22Rv1 (cell line): ENCODE data around the gene TMEM170A.
"Not testable (repeated sequence)": the region's sequence is repeated elsewhere in the genome, so short reads cannot be mapped to it uniquely, and the experiment has no call there.

Experiments
- H3K27ac ChIP-seq: fragments of 450-650 bp; 2 replicates; pipeline ENCODE4 v1.5.1; 2017
- ZFX ChIP-seq: fragments of 450-650 bp; IDR thresholded peaks from 2 replicates; pipeline ENCODE4 v1.6.1; 2017; ENCODE audit warnings: antibody characterized with exemption, borderline replicate concordance
- TF ChIP-seq, protein P1 (sequence below): fragments of 450-650 bp; IDR thresholded peaks from 2 replicates; pipeline ENCODE4 v1.5.1; 2017; ENCODE audit warnings: mild to moderate bottlenecking

TMEM170A gene

GRCh38 chr16:75457485-75458021 is 6.9 kb downstream of the TMEM170A start:
- no peak overlapping the region for H3K27ac ChIP-seq

DNA sequence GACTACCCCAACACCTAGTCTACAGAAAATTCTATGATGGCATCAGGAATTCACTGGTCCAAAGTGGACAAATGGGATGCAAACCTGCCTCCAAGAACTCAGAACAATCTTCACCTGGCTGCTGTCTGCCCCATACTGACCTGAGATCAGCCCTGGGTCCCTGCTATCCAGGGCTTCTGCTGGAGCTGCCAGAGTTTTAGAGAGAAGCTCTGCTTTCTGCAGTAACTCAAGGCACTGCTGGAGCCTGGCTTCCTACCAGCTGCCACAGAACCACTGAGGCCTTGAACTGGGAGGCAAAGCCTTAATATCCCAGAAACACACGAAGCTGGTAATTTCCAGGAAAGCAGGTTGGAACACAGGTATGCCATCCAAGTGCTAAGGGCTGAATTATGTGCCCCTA is 7.5 kb downstream of the TMEM170A start:
- no peak overlapping the region for H3K27ac ChIP-seq
- TF ChIP-seq ZFX, result no peak
- TF ChIP-seq, protein P1, sequence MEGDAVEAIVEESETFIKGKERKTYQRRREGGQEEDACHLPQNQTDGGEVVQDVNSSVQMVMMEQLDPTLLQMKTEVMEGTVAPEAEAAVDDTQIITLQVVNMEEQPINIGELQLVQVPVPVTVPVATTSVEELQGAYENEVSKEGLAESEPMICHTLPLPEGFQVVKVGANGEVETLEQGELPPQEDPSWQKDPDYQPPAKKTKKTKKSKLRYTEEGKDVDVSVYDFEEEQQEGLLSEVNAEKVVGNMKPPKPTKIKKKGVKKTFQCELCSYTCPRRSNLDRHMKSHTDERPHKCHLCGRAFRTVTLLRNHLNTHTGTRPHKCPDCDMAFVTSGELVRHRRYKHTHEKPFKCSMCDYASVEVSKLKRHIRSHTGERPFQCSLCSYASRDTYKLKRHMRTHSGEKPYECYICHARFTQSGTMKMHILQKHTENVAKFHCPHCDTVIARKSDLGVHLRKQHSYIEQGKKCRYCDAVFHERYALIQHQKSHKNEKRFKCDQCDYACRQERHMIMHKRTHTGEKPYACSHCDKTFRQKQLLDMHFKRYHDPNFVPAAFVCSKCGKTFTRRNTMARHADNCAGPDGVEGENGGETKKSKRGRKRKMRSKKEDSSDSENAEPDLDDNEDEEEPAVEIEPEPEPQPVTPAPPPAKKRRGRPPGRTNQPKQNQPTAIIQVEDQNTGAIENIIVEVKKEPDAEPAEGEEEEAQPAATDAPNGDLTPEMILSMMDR, result no peak

More at GRCh38 chr16:75457485-75458021, 6.9 kb downstream of the TMEM170A start:
- no peak for TF ChIP-seq ZFX
- TF ChIP-seq, protein P1, result no peak

DNA sequence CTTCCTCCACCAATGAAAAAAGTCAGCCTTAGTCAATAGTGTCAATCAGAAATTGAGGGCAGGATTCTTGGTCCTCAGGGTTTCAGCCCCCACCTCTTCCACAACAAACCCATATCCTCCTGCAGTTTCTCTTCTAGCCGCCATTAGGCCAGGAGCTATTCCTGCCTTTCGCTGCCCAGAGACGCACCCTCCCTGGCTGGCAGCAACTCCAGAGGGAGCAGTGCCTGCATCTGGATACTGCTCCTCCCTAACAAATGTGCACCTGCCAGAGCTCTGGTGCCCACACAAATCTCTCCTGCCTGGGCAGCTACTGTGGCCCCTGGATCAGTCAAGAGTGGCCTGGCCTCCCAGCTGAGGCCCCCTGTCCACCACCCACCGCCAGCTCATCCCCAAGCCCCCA is 8.0 kb downstream of the TMEM170A start:
- H3K27ac ChIP-seq, result not testable (repeated sequence)

DNA sequence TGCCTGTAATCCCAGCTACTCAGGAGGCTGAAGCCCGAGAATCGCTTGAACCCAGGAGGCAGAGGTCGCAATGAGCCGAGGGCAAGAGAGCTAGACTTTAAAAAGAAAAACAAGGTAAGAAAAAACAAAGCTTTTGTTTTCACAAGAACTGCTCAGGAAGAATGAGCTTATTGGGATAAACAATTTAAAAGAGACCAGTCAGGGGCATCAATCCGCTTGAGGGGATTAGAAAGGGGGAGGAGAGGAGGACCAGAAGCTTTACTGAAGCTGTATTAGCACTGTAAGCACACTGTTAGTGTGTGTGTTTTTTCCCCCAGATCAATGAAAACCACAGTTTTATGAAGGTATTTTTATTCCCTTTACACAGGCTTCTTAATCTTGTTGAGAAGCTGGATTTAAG is 8.8 kb downstream of the TMEM170A start:
- TF ChIP-seq, protein P1, result no peak
- no peak for TF ChIP-seq ZFX
- no peak overlapping the region for H3K27ac ChIP-seq

GRCh38 chr16:75452464-75453190 is 11.9 kb downstream of the TMEM170A start:
- no peak overlapping the region for H3K27ac ChIP-seq
- TF ChIP-seq, protein P1, result no peak
- TF ChIP-seq ZFX, result no peak

- no peak overlapping the region for H3K27ac ChIP-seq
- TF ChIP-seq ZFX, result no peak
- TF ChIP-seq, protein P1, result no peak
Observed at GRCh38 chr16:75446416-75446815, 18.1 kb downstream of the TMEM170A start.

DNA sequence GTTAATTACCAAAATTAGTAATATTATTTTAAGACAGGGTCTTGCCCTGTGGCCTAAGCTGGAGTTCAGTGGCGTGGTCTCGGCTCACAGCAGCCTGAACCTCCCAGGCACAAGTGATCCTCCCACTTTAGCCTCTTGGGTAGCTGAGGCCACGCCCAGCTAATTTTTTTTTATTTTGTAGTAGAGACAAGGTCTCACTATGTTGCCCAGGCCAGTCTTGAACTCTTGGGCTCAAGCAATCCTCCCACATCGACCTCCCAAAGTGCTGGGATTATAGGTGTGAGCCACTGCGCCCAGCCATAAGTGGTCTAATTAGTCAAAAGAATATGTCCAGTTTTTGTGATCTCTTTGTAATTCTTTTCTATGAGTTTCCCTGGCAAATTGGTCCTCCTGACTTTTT is 19.2 kb downstream of the TMEM170A start:
- no peak overlapping the region for H3K27ac ChIP-seq

More for the DNA sequence above, 19.2 kb downstream of the TMEM170A start:
- TF ChIP-seq, protein P1, result no peak
- TF ChIP-seq ZFX, result no peak
